ENCODE data around the gene CYP4Z1. TPM values are rescaled to one million over a fixed set of nuclear protein-coding genes. Genes with fewer than 3 reads are reported as not detected.
A peak's percentile ranks its signal among the peaks of the same experiment; 100 is the strongest.

Gene CYP4Z1
- total and polyA plus RNA-seq, 12 donors: 0.09 to 2.9 (median 0.43) TPM; not detected in 4

- WGBS, 2 donors: 25% methylated on average over 8 of the region's 8 CpGs
- no peak for TF ChIP-seq CTCF (IDR thresholded peaks at IDR 0.05)
- intact Hi-C loops (cut with DNase I): no loop called here
- no peaks in the 10 kb centered on the region for H3K36me3 ChIP-seq
- peak overlapping the region; percentile 27 to 67 (median 56) for H3K4me3 ChIP-seq
- H3K27ac ChIP-seq: peak overlapping the region in 9 of 10 donors; percentile 22 to 89 (median 80)
- H3K4me1 ChIP-seq: peaks cover 7 to 45% (median 18%) of the 10 kb centered on the region in 9 donors
- DNase-seq (no peak), ATAC-seq (no peak)
- no peaks in the 10 kb centered on the region for H3K9me3 ChIP-seq
- H3K27me3 ChIP-seq: peaks cover 0 to 45% (median 18%) of the 10 kb centered on the region in 7 donors
Observed at GRCh38 chr1:47024141-47024801, 42.8 kb upstream of the CYP4Z1 start.

GRCh38 chr1:47030170-47030805 lies 36.7 kb upstream of the CYP4Z1 start:
- H3K4me1 ChIP-seq: peaks cover 0 to 35% (median 20%) of the 10 kb centered on the region in 9 donors
- 68 to 71% methylated on average over 3 of the region's 3 CpGs for WGBS, 2 donors
- no peaks in the 10 kb centered on the region for H3K36me3 ChIP-seq
- no peak overlapping the region for H3K4me3 ChIP-seq
- H3K27me3 ChIP-seq: peaks cover 0 to 15% (median 2%) of the 10 kb centered on the region in 7 donors
- no peak for DNase-seq
- intact Hi-C loops (cut with DNase I): no loop called here
- H3K27ac ChIP-seq: peak overlapping the region in 7 of 10 donors; percentile 27 to 68 (median 48)
- peak in 2 of 8 donors; percentile 8 to 59 for ATAC-seq
- no peak for TF ChIP-seq CTCF (IDR thresholded peaks at IDR 0.05)
- H3K9me3 ChIP-seq: no peaks in the 10 kb centered on the region

- H3K36me3 ChIP-seq: no peaks in the 10 kb centered on the region
- no peaks in the 10 kb centered on the region for H3K9me3 ChIP-seq
- H3K27ac ChIP-seq: peak overlapping the region in 7 of 10 donors; percentile 27 to 68 (median 48)
- DNase-seq: no peak
- WGBS, 2 donors: 32 to 33% methylated on average over 3 of the region's 3 CpGs
- ATAC-seq: peak in 6 of 8 donors; percentile 75 to 91 (median 86)
- TF ChIP-seq CTCF (IDR thresholded peaks at IDR 0.05): no peak
- intact Hi-C loops (cut with DNase I): no loop called here
- H3K27me3 ChIP-seq: peaks cover 0 to 9% (median 0%) of the 10 kb centered on the region in 7 donors
- H3K4me1 ChIP-seq: peaks cover 0 to 35% (median 20%) of the 10 kb centered on the region in 9 donors
- H3K4me3 ChIP-seq: no peak overlapping the region
Observed at GRCh38 chr1:47031059-47031458, 36.0 kb upstream of the CYP4Z1 start.

- Histone ChIP-seq H3K9me3 (no peaks in the 10 kb centered on the region), H3K36me3 (no peaks in the 10 kb centered on the region), H3K27me3 (peaks cover 0 to 3% (median 0%) of the 10 kb centered on the region in 7 donors), H3K27ac (peak overlapping the region in 4 of 10 donors; percentile 30 to 48 (median 37)), H3K4me1 (peaks cover 0 to 35% (median 20%) of the 10 kb centered on the region in 9 donors), H3K4me3 (no peak overlapping the region)
- intact Hi-C loops (cut with DNase I): no loop called here
- no peak for DNase-seq
- ATAC-seq: peak in 5 of 8 donors; percentile 39 to 67 (median 46)
- WGBS, 2 donors: 64 to 65% methylated on average over 3 of the region's 3 CpGs
- no peak for TF ChIP-seq CTCF (IDR thresholded peaks at IDR 0.05)
Observed at GRCh38 chr1:47031585-47031984, 35.4 kb upstream of the CYP4Z1 start.

Data from heart right ventricle (tissue), 16 donors.